OCI-LY1 (cell line): Measurements from ENCODE around the gene ZDHHC14.

Experiments used
- CTCF ChIP-seq: fragments of 200-600 bp; sonication (generic), shearing (Covaris generic); IDR thresholded peaks from 2 replicates; pipeline ENCODE4 v1.5.1; 2017; ENCODE audit warnings: mild to moderate bottlenecking, antibody characterized with exemption, low read length, moderate library complexity, mixed read lengths
- EZH2 ChIP-seq: fragments of 200-600 bp; sonication (generic), shearing (Covaris generic); IDR thresholded peaks from 2 replicates; pipeline ENCODE4 v1.8.0; 2017; ENCODE audit warnings: borderline replicate concordance, mixed run types, mild to moderate bottlenecking, antibody characterized with exemption, low read length, moderate library complexity, mixed read lengths

DNA sequence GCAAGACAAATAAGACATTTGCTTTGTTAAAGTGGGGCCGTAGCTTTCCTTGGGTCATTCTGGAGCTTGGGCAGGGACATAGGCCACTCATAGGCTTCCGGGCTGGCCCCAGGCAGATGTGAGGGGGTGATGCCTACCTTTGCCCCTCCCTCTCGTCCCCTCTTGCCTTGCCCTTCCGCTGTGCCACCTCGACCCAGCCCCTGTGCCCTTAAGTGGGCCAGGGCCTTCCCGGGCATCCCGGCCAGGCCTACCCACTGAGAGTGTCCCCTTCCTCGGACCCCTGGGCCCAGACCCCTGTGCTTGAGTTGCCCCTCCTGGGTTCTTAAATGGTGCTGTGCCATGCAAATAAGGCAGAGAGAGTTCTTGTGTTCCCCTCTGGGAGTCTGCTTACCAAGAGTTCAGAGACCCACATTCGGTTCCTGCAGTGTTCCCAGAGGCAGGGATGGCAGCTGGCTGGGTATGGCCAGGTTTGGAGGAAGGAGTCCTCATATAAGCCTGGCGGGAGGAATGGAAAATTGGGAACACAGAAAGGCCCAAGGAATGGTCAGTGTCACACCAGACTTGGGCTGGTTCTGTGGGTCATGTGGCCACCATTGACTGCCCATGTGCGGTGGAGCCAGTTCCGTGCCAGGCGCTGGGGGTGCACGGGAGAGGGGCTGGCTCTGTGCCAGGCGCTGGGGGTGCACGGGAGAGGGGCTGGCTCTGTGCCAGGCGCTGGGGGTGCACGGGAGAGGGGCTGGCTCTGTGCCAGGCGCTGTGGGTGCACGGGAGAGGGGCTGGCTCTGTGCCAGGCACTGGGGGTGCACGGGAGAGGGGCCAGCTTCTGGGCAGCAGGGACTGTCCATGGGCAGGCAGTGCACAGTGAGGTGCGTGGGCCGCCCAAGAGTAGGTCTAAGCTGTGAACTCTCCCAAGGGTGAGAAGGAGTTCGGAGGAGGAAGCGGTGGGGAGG is 268.6 kb downstream of the ZDHHC14 start:
- no peak for TF ChIP-seq CTCF
- TF ChIP-seq EZH2, result no peak
